HepG2 (cell line): ENCODE data around the gene CPB1. TPM values are rescaled to one million over a fixed set of nuclear protein-coding genes. Genes with fewer than 3 reads are reported as not detected.

ENCODE experiments used
- ATAC-seq: fragments of 200-7000 bp; cut with Tn5 transposase; 3 replicates; pipeline ENCODE4 v1.9.1; 2020; ENCODE audit warnings: mild to moderate bottlenecking, moderate library complexity
- BruUV-seq: library from RNA; stranded (reverse); fragments of 400-500 nt; replicated peaks from 2 replicates; lab custom pipeline; 2021; lab: Mats Ljungman, UMichigan
- CTCF ChIA-PET: fragments of 300-600 bp; formaldehyde crosslinking; extraction: SDS; loops from one replicate; lab custom pipeline; 2021; ENCODE audit warnings: low total read pairs, inconsistent platforms, low intra/inter-chr PET ratio; lab: Yijun Ruan, JAX
- POLR2A ChIA-PET: fragments of 350-600 bp; sonication (Branson Sonifier 250); formaldehyde crosslinking; loops from one replicate; lab custom pipeline; 2020; ENCODE audit warnings: antibody characterized with exemption, inconsistent platforms; lab: Yijun Ruan, JAX
- DNase-seq: peaks from one replicate; pipeline ENCODE4 v3.0.0-alpha.2; 2015; ENCODE audit warnings: low spot score
- FAIRE-seq: peaks from 3 replicates; lab custom pipeline; 2011; peaks lifted over from hg19 to GRCh38; lab: Jason Lieb, UNC
- H2AFZ ChIP-seq: one replicate; pipeline ENCODE4 v1.6.1; 2011; ENCODE audit warnings: low read length, inconsistent platforms
- H3K27ac ChIP-seq: fragments of 300-600 bp; 3 replicates; pipeline ENCODE4 v1.8.0; 2011; ENCODE audit warnings: mixed run types, mild to moderate bottlenecking, mixed read lengths, low read length, inconsistent platforms; ENCODE audit not compliant: insufficient read depth; ENCODE audit errors: extremely low read length
- H3K27me3 ChIP-seq, 2 experiments: fragments of 200-600 bp in 1 of 2; 2 replicates in 1 of 2; 3 replicates in 1 of 2; pipeline versions ENCODE4 v1.6.0 to v1.8.0; 2011; ENCODE audit warnings: low read length in 2 of 2, mild to moderate bottlenecking in 2 of 2, moderate library complexity in 2 of 2, inconsistent platforms in 1 of 2; ENCODE audit not compliant: insufficient read depth in 2 of 2, control insufficient read depth in 1 of 2
- H3K36me3 ChIP-seq, 2 experiments: fragments of 200-600 bp in 1 of 2; replicated peaks in 1 of 2; 2 replicates in 1 of 2; 3 replicates in 1 of 2; pipeline versions ENCODE4 v1.5.1 to v1.8.0; 2011; ENCODE audit warnings: low read length in 2 of 2, inconsistent platforms in 1 of 2; ENCODE audit not compliant: insufficient read depth in 2 of 2, control insufficient read depth in 1 of 2
- H3K4me1 ChIP-seq: 2 replicates; pipeline ENCODE4 v1.5.1; 2012; ENCODE audit warnings: low read length, inconsistent platforms; ENCODE audit not compliant: insufficient read depth
- H3K4me2 ChIP-seq: 2 replicates; pipeline ENCODE4 v1.6.0; 2011; ENCODE audit warnings: low read depth, low read length, inconsistent platforms
- H3K4me3 ChIP-seq, 3 experiments: fragments of 200-600 bp in 1 of 3; sonication (generic), shearing (Covaris generic) in 1 of 3; replicated peaks in 1 of 3; 2 replicates each; pipeline ENCODE4 v1.5.1; 2011 to 2016; ENCODE audit warnings: low read length in 3 of 3, inconsistent platforms in 2 of 3, low read depth in 2 of 3, mild to moderate bottlenecking in 2 of 3, control low read depth in 1 of 3, mixed read lengths in 1 of 3; ENCODE audit not compliant: insufficient read depth in 1 of 3
- H3K79me2 ChIP-seq: one replicate; pipeline ENCODE4 v1.6.1; 2011; ENCODE audit warnings: low read length, inconsistent platforms; ENCODE audit not compliant: insufficient read depth
- H3K9ac ChIP-seq: 2 replicates; pipeline ENCODE4 v1.6.0; 2011; ENCODE audit warnings: mild to moderate bottlenecking, low read depth, low read length, inconsistent platforms; ENCODE audit not compliant: insufficient read depth
- H3K9me3 ChIP-seq: 2 replicates; pipeline ENCODE4 v1.5.1; 2012; ENCODE audit warnings: mild to moderate bottlenecking, low read length
- H4K20me1 ChIP-seq: 2 replicates; pipeline ENCODE4 v1.6.0; 2011; ENCODE audit warnings: inconsistent platforms, mild to moderate bottlenecking, low read length, moderate library complexity; ENCODE audit not compliant: insufficient read depth
- LRRFIP1 ChIP-seq: sonication (generic); formaldehyde crosslinking; conservative IDR thresholded peaks from 2 replicates; pipeline ENCODE4 v1.4.0; 2020; ENCODE audit warnings: missing genetic modification reagents
- PRDM4 ChIP-seq: sonication (generic); formaldehyde crosslinking; IDR thresholded peaks from 2 replicates; pipeline ENCODE4 v1.9.0; 2021; ENCODE audit warnings: missing genetic modification reagents, borderline replicate concordance
- SIX4 ChIP-seq: sonication (generic); formaldehyde crosslinking; IDR thresholded peaks from 2 replicates; pipeline ENCODE4 v1.4.0; 2020; ENCODE audit warnings: missing genetic modification reagents
- ZMYM2 ChIP-seq: sonication (generic); formaldehyde crosslinking; IDR thresholded peaks from 2 replicates; pipeline ENCODE4 v1.8.0; 2022; ENCODE audit warnings: mild to moderate bottlenecking, missing genetic modification reagents
- ZNF143 ChIP-seq: sonication (generic); formaldehyde crosslinking; IDR thresholded peaks from 2 replicates; pipeline ENCODE4 v1.4.0; 2020; ENCODE audit warnings: missing genetic modification reagents
- ZNF800 ChIP-seq: sonication (generic); formaldehyde crosslinking; IDR thresholded peaks from 2 replicates; pipeline ENCODE4 v1.4.0; 2020; ENCODE audit warnings: missing genetic modification reagents
- WGBS: methylation state at CpG from one replicate; pipeline ENCODE4 v1.1.6; 2017; ENCODE audit warnings: low lambda C conversion rate; 5-methylcytosine and 5-hydroxymethylcytosine counted together
- in situ Hi-C: cut with HindIII; loops from 2 replicates; pipeline ENCODE4 v1.10.0; 2017; ENCODE audit warnings: low pct_unique_long_range_greater_than_20kb; ENCODE audit not compliant: extremely low pct_ligation_motif_present
- intact Hi-C: fragments of 100-400 bp; cut with micrococcal nuclease; formaldehyde crosslinking; loops from one replicate; pipeline ENCODE4 v1.10.0; 2022; ENCODE audit not compliant: unreplicated experiment
- polyA plus RNA-seq, 8 experiments: library from polyadenylated mRNA; depleted of rRNA in 3 of 8; stranded (reverse) in 7 of 8; unstranded in 1 of 8; fragments of >200 nt; fragmentation: Illumina TruSeq in 4 of 8; extraction: Trizol in 4 of 8; gene quantifications; 2 replicates each; pipeline versions ENCODE4 v1.2.1 to v1.2.3, GENCODE V29; 2011 to 2016; ENCODE audit warnings: low read depth in 4 of 8, missing spikeins in 1 of 8, mixed read lengths in 1 of 8; ENCODE audit not compliant: insufficient read depth in 1 of 8
- total RNA-seq, 5 experiments: library from RNA; depleted of rRNA; stranded (reverse); fragments of >200 nt; fragmentation: Illumina TruSeq; extraction: Trizol; gene quantifications; 2 replicates each; pipeline ENCODE4 v1.2.3, GENCODE V29; 2016; ENCODE audit warnings: low read depth in 1 of 5

Gene CPB1
- total and polyA plus RNA-seq, 2 of the 13 experiments (the other 11 are each of a cell fraction or from before 2014, with no cell fraction given), result not detected

- Histone ChIP-seq H3K79me2 (no peaks in the 10 kb centered on the region), H3K4me3 (no peak overlapping the region), H3K9ac (no peak overlapping the region), H3K4me1 (no peaks in the 10 kb centered on the region), H4K20me1 (no peaks in the 10 kb centered on the region), H3K9me3 (no peaks in the 10 kb centered on the region), H2AFZ (no peak overlapping the region), H3K36me3 (no peaks in the 10 kb centered on the region), H3K4me2 (no peak overlapping the region), H3K27me3 (no peaks in the 10 kb centered on the region), H3K27ac (no peak overlapping the region)
- ATAC-seq, result no peak
- POLR2A ChIA-PET, result no interaction called here
- CTCF ChIA-PET, result no interaction called here
- no TSS peak for BruUV-seq
- no peak for TF ChIP-seq ZNF800 (CRISPR knock-in tag)
- TF ChIP-seq ZNF143 (CRISPR knock-in tag), result no peak
- no peak for DNase-seq
- intact Hi-C loops, result loop anchor here (5.0 kb wide), 2 partner anchors 156 to 506 kb away; no protein-coding TSS in a partner anchor
- WGBS, result 0% methylated on average over 1 of the region's 1 CpG
- no peak for FAIRE-seq
- in situ Hi-C loops, result no loop called here
Observed at GRCh38 chr3:148883163-148883562, 55.6 kb downstream of the CPB1 start.

GRCh38 chr3:148884261-148884660 is 56.6 kb downstream of the CPB1 start:
- Histone ChIP-seq H3K27me3 (no peaks in the 10 kb centered on the region), H3K79me2 (no peaks in the 10 kb centered on the region), H3K9me3 (no peaks in the 10 kb centered on the region), H3K4me3 (no peak overlapping the region), H3K27ac (no peak overlapping the region), H2AFZ (no peak overlapping the region), H3K4me1 (no peaks in the 10 kb centered on the region), H3K4me2 (no peak overlapping the region), H3K9ac (no peak overlapping the region), H3K36me3 (no peaks in the 10 kb centered on the region), H4K20me1 (no peaks in the 10 kb centered on the region)
- FAIRE-seq (no peak), ATAC-seq (no peak), DNase-seq (no peak)
- ChIA-PET POLR2A (no interaction called here), CTCF (no interaction called here)
- no TSS peak for BruUV-seq
- intact Hi-C loops, result loop anchor here (5.0 kb wide), 2 partner anchors 157 to 507 kb away; no protein-coding TSS in a partner anchor
- in situ Hi-C loops, result no loop called here
- TF ChIP-seq ZMYM2 (CRISPR knock-in tag) (no peak), PRDM4 (CRISPR knock-in tag) (no peak), SIX4 (CRISPR knock-in tag) (no peak), LRRFIP1 (CRISPR knock-in tag) (no peak)
